A673 (cell line): ENCODE data around the gene MRPL34. TPM values are rescaled to one million over a fixed set of nuclear protein-coding genes. Genes with fewer than 3 reads are reported as not detected.

Source experiments
- BruUV-seq: library from RNA; stranded (reverse); fragments of 400-500 nt; replicated peaks from 2 replicates; lab custom pipeline; 2021; lab: Mats Ljungman, UMichigan
- CTCF ChIA-PET: fragments of 300-600 bp; sonication (Branson Sonifier 250); formaldehyde crosslinking; loops from one replicate; lab custom pipeline; 2022; ENCODE audit warnings: antibody characterized with exemption; lab: Charles Lee
- POLR2A ChIA-PET: fragments of 300-600 bp; sonication (Branson Sonifier 250); formaldehyde crosslinking; loops from one replicate; lab custom pipeline; 2022; ENCODE audit warnings: antibody characterized with exemption; ENCODE audit not compliant: low non-redundant PET; lab: Charles Lee
- DNase-seq: peaks from one replicate; pipeline ENCODE4 v3.0.0-alpha.2; 2015; ENCODE audit warnings: low spot score
- H3K27ac ChIP-seq: fragments of 200-600 bp; sonication (generic); 2 replicates; pipeline ENCODE4 v1.5.1; 2016; ENCODE audit warnings: mixed run types, low read depth, mild to moderate bottlenecking, mixed read lengths, antibody characterized with exemption, low read length; ENCODE audit not compliant: poor library complexity, severe bottlenecking
- H3K27me3 ChIP-seq: fragments of 200-600 bp; sonication (generic); replicated peaks from 2 replicates; pipeline ENCODE4 v1.6.1; 2017; ENCODE audit warnings: mixed run types, low read depth, mild to moderate bottlenecking, mixed read lengths, antibody characterized with exemption, low read length; ENCODE audit not compliant: insufficient read depth, poor library complexity
- H3K36me3 ChIP-seq: fragments of 200-600 bp; sonication (generic); 2 replicates; pipeline ENCODE4 v1.6.1; 2016; ENCODE audit warnings: mixed run types, mild to moderate bottlenecking, mixed read lengths, antibody characterized with exemption, low read length; ENCODE audit not compliant: insufficient read depth, poor library complexity, severe bottlenecking
- H3K4me1 ChIP-seq: fragments of 200-600 bp; sonication (generic); 2 replicates; pipeline ENCODE4 v1.6.1; 2017; ENCODE audit warnings: mixed run types, mild to moderate bottlenecking, mixed read lengths, antibody characterized with exemption, low read length; ENCODE audit not compliant: insufficient read depth, poor library complexity, severe bottlenecking
- H3K4me3 ChIP-seq: fragments of 200-600 bp; sonication (generic); 2 replicates; pipeline ENCODE4 v1.5.1; 2016; ENCODE audit warnings: low read depth, mixed run types, mild to moderate bottlenecking, mixed read lengths, low read length; ENCODE audit not compliant: poor library complexity, severe bottlenecking
- H3K9me3 ChIP-seq: fragments of 200-600 bp; sonication (generic); 2 replicates; pipeline ENCODE4 v1.6.1; 2016; ENCODE audit warnings: mixed run types, low read depth, mild to moderate bottlenecking, mixed read lengths, antibody characterized with exemption, low read length; ENCODE audit not compliant: poor library complexity, severe bottlenecking
- EZH2 ChIP-seq: fragments of 200-600 bp; sonication (generic); IDR thresholded peaks from 2 replicates; pipeline ENCODE4 v1.6.1; 2017; ENCODE audit warnings: borderline replicate concordance, low read depth, mild to moderate bottlenecking, mixed read lengths, antibody characterized with exemption, low read length; ENCODE audit not compliant: poor library complexity, severe bottlenecking
- intact Hi-C: fragments of 100-400 bp; cut with micrococcal nuclease; formaldehyde crosslinking; loops from one replicate; pipeline ENCODE4 v1.10.0; 2022; ENCODE audit not compliant: unreplicated experiment
- total RNA-seq: library from RNA; stranded (reverse); gene quantifications from 2 replicates; pipeline ENCODE4 v1.2.3, GENCODE V29; 2021
- TF ChIP-seq, protein P1 (sequence below): fragments of 300-800, 200-600 bp; sonication (generic); conservative IDR thresholded peaks from 2 replicates; pipeline ENCODE4 v1.5.1; 2017; ENCODE audit warnings: low read depth, mild to moderate bottlenecking, antibody characterized with exemption, low read length, moderate library complexity, mixed read lengths

Gene MRPL34
- total RNA-seq, 1 experiment from 2014 or later: 91.8 TPM

DNA sequence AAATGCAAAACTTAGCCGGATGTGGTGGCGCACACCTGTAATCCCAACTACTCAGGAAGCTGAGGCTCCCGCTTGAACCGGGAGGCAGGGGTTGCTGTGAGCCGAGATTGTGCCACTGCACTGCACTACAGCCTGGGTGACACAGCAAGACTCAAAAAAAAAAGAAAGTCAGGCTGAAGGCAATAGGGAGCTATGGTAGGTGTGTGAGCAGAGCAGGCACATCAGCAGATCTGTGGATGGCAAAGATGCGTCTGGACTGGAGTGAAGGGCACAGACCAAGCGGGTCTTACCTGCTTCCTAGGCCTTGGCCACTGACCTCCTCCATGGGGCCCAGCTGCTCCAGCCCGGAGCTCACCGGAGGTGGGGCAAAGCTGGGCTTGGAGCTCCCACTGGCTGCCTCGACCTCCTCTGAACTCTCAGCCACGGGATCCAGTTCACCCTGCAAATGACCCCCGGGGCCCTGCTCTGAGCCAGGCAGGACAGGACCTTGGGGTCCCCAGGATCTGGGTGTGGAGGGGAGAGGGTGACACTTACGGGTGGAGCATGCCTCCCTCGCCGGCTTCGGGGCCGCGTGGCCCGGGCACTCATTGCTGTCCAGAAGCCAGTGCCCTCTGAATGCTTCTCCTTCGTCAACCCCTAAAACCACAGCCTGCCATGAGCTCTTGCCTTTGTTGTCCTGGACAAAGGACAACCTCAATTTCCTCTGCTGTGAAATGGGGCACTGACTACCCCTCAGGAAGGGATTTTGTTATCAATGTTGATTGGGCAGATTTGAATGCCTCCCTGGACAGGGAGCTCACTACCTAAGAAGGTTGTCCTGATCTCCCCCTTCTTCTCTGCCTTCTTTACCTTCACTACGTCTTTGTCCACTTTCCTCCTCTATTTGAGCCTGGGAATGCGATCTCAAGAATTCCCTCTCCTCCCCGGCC is 41.7 kb upstream of the MRPL34 start:
- Histone ChIP-seq H3K4me1 (peaks cover 6% of the 10 kb centered on the region), H3K27ac (no peak overlapping the region), H3K36me3 (peaks cover 3% of the 10 kb centered on the region), H3K9me3 (no peaks in the 10 kb centered on the region), H3K27me3 (no peaks in the 10 kb centered on the region), H3K4me3 (no peak overlapping the region)
- no peak for DNase-seq
- intact Hi-C loops: no loop called here
- ChIA-PET CTCF (no interaction called here), POLR2A (no interaction called here)
- TF ChIP-seq EZH2: no peak
- TF ChIP-seq, protein P1, sequence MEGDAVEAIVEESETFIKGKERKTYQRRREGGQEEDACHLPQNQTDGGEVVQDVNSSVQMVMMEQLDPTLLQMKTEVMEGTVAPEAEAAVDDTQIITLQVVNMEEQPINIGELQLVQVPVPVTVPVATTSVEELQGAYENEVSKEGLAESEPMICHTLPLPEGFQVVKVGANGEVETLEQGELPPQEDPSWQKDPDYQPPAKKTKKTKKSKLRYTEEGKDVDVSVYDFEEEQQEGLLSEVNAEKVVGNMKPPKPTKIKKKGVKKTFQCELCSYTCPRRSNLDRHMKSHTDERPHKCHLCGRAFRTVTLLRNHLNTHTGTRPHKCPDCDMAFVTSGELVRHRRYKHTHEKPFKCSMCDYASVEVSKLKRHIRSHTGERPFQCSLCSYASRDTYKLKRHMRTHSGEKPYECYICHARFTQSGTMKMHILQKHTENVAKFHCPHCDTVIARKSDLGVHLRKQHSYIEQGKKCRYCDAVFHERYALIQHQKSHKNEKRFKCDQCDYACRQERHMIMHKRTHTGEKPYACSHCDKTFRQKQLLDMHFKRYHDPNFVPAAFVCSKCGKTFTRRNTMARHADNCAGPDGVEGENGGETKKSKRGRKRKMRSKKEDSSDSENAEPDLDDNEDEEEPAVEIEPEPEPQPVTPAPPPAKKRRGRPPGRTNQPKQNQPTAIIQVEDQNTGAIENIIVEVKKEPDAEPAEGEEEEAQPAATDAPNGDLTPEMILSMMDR: no peak
- no TSS peak for BruUV-seq

DNA sequence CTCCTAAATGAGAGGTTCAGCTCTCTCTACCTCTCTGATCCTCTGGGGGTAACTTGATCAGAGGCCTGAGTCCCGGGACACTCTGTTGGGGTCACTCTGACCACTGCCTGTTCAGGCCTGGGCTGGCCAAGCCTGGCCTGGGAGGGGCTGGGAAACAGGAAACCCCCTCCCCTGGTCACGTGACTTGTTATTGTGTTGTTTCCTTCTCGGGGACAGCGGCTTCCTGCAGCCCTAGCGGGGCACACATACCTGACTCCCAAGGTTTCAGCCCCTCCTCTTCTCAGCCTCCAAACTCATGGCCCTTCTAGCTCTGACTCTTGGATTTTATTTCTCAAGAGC is 41.1 kb upstream of the MRPL34 start, which contains the start of gene USHBP1:
TSS of gene USHBP1 (minus strand) at position 105 of the 339 bp plus-strand sequence. CDS start 446 bp downstream, outside the sequence.
- ChIA-PET POLR2A (no interaction called here), CTCF (no interaction called here)
- Histone ChIP-seq H3K4me1 (peaks cover 6% of the 10 kb centered on the region), H3K36me3 (peaks cover 5% of the 10 kb centered on the region), H3K9me3 (no peaks in the 10 kb centered on the region), H3K27ac (no peak within 1 kb of the TSS), H3K27me3 (no peaks in the 10 kb centered on the region), H3K4me3 (no peak within 1 kb of the TSS)
- no TSS peak for BruUV-seq
- intact Hi-C loops: no loop called here
- TF ChIP-seq EZH2: no peak
- TF ChIP-seq, protein P1: no peak
- DNase-seq: no peak

DNA sequence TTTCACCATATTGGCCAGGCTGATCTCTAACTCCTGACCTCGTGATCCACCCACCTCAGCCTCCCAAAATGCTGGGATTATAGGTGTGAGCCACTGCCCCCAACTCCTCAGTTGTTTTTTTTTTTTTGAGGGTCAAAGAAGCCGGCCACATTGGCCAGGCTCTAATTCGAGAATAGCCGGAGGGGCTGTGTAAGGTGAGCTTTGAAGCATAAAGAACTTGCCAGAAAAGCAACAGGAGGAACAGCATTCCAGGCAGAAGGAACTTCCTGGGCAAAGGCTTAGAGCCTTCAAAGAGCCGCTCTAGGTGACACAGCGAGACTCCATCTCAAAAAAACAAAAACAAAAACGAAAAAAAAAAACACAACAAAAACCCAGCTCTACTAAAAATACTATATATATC is 39.6 kb upstream of the MRPL34 start:
- Histone ChIP-seq H3K27me3 (no peaks in the 10 kb centered on the region), H3K4me3 (no peak overlapping the region), H3K9me3 (no peaks in the 10 kb centered on the region), H3K27ac (no peak overlapping the region), H3K36me3 (peaks cover 8% of the 10 kb centered on the region), H3K4me1 (peaks cover 6% of the 10 kb centered on the region)
- BruUV-seq: no TSS peak
- ChIA-PET POLR2A (interaction anchor here (0.5 kb wide), 1 partner anchor 96 kb away, joined by 3 read pairs; no protein-coding TSS in a partner anchor), CTCF (no interaction called here)
- TF ChIP-seq EZH2: no peak
- TF ChIP-seq, protein P1: no peak
- no peak for DNase-seq
- intact Hi-C loops: no loop called here
